Stimulated activated CD8-positive, alpha-beta memory T cell treated with anti-CD3 and anti-CD28 coated beads, Interleukin-15, amount 100 ng/mL, for 24 hours (primary cell): ENCODE results near the gene PIGN.

Source experiments
- DNase-seq: peaks from one replicate; pipeline ENCODE4 v3.0.0-alpha.2; 2020; ENCODE audit warnings: low read depth

PIGN gene

DNA sequence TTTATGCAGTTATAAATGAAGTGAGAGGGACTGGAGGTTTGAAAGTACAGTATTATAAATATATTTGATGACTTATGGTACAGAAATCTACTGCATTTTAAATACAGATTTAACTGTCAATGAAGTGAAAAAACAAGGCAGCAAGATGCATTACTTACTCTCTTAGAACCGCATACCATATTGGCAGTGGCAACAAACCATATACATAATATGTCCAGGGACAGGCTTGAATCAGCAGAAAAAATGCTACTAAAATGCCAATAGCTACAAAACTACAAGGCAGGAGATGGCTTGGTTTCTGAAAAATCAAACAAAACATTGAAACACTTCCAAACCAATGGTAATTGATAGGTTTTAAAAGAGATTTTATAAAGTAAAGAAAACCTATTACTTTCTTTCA is 77.2 kb downstream of the PIGN start:
- no peak for DNase-seq

DNA sequence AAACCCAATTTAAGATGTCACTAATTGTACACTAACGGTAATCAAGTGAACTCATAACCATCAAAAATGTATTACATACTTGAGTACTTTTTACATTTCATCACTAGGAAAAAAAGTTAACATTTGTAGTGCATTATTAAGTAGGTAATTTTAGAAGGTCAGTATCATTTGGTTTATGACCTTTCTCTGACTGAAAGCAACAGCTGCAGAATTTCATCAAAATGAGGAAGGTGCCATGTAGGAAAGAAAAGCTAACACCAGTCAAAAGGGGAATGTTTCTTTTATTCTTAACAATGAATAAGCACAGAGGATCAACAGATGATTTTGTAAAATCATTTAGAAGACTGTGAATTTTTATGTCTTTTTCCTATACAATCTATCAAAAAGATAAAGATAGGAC is 79.0 kb downstream of the PIGN start:
- DNase-seq, result no peak

DNA sequence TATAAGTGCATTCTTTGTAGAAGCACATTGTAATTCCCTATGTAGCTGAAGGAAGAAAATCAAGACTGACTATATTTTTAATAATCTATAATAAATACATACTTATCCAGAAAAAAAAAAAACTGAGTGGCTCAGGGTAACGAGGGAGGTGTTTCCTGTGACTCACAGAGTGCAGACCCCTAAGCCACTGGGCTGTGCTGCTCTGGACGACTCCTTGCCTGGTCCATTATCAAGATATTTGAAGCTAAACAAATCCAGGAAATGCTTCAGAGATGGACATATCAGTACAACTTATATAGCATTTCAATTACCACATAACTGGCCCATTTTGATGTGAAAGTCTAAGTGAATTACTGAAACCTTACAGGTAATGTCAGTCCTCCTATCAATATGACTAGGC is 80.6 kb downstream of the PIGN start:
- DNase-seq, result no peak

DNA sequence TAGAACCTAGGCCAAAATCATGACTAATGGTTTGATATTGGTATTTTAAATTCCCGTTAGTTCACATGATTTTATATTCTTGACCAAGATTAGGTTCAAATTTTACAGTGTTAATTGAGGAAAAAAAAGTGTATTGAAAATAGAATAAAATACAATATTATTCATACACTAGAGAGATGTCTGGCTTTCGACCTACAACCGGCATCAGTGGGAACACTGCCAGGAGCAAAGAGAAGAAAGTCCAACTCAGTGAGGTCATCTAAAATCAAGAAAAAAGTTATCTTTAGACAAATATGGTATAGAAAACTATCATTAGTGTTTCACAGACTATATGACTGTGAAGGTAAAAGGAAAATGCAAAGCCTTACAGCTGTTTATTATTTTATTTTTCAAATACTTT is 81.5 kb downstream of the PIGN start:
- DNase-seq, result no peak

DNA sequence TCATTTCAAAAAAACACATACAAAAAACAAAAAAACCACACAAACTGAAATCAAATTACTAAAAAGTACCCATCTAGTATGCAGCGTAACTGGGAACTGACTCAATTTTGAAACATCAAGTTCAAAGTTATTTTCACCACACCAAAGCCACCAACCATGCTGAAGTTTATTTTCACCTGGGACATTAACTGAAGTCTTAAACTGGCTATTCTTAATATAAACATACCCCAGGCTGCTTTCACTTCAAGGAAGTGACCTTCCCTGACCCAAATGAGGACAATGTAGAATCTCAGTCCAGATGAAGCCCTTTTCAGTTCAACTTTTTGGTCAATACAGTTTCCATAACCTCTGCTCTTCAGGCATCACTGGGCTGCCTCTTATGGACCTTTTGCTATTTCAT is 84.6 kb downstream of the PIGN start:
- no peak for DNase-seq

DNA sequence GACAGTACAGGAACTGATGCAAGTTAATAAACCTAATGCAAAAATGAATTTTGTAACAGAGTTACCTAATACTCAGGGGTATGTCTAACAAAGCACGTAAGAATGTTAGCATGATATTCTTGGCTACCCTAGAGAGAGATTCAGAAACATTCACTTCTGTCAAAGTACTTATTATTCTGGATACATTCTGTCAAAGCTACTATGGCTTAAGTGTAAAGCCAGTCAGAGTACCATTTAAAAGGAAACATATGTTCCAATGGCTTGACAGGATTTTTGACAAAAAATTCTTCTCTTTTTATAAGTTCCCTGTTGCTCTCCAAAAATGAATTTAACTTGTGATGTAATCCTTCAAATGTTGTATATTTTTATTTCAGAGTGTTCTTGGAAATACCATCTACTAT is 85.5 kb downstream of the PIGN start:
- no peak for DNase-seq

DNA sequence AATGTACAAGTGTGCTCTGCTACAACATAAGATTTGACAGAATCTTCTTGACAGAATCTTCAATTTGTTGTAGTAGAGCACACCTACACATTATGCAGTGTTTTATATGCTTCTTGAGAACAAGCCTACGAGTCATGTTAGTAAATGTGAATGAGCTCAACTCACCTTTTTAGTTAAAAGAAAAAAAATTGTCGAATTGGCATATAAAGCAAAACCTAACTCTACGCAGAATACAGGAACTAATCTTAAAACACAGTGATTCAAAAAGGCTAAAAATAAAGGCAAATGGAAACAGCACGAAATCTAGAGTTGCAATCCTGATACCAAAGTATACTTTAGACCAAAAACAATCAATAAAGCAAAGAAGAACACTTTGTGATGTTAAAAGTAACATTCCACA is 87.9 kb downstream of the PIGN start:
- no peak for DNase-seq

DNA sequence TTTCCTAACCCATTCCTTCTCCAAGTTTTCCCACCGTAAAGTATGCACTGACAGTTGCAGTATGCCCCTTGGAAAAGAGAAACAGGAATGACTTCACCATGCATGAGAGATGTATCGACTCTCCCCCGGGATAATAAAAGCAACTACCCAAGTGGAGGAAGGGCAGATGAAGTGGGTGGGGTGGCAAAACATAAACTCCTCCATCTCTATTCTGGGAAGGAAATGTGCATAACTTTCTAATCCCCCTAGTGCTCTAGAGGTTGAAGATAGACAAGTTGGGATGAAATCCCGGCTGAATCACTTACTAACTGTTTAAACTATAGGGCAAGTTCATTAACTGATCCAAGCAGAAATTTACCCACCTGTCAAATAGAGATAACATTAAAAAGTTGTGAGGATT is 89.2 kb downstream of the PIGN start:
- DNase-seq, result no peak

DNA sequence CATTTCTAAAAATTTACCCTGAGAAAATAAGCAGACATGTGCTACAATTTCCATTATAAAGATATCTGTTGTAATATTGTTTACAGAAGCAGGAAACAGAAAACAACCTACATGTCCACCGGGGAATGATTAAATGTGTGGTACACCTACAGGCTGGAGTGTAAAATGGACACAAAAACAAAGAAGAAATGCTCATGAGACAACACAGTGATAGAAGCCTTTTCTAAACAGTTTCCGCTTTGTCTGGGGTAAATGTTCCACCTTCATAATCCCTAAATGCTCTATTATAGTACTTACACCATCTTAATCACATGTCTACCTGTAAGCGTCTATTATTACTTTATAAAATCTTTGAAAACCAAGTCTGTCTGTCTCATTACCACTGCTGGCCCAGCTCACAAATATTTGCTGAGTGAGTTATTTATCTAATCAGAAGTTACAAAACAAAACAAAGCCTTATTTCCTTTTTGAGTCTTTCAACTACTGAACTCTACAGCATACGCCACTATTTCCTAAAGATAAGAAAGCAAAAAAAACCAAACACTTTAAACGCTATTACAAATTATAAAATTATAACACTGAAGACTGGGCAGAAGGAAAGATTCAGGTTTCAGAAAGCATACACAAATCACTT is 95.3 kb downstream of the PIGN start:
- DNase-seq, result no peak

DNA sequence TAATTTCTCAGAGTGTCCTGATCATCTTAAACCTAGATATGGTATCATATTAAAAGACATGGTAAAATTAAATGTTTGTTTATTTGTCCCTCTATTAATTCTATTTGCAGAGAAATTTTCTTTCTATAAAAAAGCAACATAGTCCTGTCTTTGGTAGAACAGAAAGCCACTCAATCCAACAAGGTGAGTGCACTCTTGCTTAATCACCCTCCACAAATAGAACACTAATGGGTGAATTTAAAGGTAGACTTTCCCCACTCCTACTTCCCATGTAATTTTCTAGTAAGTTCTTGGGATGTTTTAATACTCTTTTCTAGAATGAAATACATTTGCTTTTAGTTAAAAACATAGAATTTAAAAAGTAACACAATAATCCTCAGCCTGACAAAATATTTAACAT is 97.7 kb downstream of the PIGN start:
- no peak for DNase-seq

DNA sequence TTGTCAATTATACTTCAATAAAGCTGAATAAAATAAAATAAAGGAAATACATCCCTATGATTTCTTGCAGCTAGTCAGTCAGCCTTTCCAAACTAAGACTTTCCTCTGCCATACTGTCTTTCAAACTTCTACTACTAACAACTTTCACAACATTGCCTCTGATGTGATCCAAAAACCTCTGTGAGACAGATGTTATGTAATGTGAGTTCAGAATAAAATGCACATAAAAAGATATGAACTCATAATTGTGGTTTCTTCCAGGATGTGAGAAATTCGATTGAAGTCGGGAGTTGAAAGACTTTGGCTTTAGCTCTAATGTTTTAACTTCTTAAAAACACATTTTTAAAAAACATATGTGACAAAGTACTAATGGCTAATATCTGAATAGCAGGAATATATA is 98.7 kb downstream of the PIGN start:
- no peak for DNase-seq

DNA sequence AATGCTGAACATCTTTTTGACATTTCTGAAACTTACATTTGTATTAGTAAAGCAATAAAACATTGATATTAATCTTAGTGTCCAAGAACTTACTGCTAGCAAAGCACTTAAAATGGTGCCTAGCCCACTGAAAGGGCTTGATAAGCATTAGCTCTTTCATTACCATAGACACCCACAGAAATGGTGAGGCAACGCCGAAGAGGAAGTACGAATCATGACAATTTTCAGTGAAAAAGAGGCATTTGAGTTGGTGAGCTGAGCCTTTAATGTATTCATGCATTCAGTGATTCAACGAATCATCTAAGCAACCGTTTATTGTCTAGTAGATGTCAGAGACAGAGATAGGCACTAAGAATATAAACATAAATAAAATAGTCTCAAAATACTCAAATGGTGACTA is 101.1 kb downstream of the PIGN start:
- DNase-seq, result no peak

DNA sequence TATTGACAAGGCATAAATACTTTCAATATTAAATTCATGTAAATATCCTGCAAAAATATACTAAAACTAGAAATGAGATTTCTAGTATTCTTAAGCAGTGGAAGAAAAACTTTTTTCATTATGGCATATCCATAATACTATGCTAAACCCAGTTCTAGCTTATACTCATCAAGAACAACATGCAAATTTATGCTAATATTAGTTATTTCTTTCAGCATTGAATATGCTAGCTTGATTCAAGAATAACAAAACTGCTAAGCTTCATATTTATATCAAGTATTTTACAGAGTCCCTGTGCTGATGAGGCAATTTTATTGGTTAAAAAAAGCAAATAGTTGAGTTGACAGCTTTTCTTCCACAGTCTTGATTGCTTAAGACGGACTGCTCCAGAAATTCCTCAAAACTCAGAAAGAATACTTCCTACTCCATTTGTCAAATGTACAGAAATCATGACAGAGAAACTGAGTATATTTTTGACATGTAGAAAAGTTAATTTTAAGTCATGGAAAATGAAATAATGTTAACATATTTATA is 105.0 kb downstream of the PIGN start:
- no peak for DNase-seq

DNA sequence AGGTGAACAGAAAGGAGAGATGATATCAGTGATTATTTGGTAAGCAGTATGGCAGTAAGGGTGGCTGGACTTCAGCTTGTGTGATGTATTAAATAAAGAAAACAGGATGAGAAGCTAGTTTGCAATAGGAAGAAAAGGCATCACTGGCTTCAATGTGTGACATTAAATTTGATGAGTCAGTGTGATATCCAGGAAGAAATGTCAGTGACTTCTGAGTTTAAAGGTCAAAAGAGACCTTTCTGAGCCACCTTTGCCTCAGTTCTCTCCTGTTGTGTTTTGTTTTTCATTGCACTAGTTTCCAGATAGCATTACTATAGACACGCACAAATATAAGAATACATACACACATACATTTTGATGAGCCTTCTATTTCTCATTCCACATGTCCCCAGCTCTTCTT is 105.6 kb downstream of the PIGN start:
- no peak for DNase-seq

DNA sequence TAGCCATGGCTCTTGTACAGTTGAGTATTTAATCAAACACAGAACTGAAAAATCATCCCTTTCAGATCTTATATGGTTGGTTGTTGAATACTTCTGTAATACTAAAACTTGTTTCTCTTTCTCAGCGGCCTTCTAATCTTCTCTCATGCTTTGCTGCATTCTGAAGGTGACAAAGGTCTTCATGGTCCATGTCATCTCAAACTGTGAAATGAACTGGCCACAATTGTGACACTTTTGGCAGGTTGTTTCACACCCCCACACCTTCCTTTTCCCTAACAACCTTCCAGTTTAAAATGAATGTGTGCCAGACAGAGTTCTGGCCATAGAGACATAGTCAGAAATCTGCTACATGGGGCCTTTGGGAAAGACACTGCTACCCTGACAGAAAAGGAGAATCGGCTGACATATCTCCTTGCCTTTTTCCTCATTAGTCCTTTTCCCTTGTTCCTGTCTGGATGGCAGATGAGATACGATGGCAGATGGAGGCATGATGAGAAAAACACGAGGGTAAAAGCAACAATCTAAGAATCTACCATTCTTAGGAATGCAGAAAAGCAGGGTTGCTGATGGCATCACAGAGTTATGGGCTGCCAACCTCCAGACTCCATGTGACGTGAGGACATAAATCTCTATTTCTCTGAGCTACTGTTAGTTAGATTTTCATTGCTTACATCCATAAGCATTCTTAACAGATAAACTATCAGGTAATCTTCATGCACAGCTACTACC is 106.5 kb downstream of the PIGN start:
- no peak for DNase-seq

DNA sequence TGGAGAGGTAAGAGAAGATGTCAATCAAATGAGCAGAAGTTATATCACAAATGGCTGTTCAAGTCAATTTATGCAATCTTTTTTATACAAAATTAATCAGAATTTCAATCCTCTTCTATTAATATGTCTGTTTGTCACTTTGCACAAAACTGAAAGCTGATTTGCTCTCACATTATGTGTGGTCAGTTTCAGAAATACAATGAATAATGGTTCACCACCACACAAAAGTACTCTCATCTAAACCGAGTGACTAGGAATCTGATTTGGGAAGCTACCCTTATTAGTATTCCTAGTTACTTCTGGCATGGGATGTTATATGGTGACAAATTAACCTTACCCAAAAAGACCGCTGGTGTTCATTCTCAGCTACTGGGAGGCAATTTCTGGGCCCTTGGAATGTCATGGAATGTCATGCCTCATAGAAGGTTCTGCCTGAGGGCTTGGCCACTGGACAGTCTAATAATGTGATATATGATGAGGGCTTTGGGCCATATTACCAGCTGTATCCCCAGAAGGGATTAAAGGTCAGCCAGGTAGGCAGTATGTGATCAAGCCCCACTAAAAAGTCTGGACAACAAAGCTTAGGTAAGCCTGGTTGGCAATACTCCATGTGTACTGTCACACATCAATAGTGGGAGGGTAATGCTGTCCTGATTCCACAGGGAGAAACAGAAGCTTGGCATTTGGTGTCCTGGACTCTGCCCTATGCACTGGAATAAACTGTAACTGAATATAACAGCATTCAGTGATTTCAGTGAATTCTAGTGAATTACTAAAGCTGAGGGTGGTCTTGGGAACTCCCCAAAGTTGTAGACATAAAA is 113.2 kb downstream of the PIGN start:
- DNase-seq, result no peak

DNA sequence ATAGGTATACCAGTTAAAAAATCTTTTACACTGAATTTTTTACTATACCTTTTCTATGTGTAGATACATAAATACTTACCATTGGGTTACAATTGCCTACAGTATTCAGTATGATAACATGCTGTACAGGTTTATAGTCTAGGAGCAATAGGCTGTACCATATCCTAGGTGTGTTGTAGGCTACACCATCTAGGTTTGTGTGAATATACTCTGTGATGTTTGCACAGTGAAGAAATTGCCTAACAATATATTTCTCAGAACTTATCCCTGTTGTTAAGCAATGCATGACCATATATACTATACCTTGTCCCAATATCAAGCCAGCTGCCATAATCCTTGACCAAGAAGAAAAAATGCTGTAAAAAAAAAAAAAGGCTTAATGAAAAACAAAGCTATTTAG is 114.5 kb downstream of the PIGN start:
- no peak for DNase-seq

DNA sequence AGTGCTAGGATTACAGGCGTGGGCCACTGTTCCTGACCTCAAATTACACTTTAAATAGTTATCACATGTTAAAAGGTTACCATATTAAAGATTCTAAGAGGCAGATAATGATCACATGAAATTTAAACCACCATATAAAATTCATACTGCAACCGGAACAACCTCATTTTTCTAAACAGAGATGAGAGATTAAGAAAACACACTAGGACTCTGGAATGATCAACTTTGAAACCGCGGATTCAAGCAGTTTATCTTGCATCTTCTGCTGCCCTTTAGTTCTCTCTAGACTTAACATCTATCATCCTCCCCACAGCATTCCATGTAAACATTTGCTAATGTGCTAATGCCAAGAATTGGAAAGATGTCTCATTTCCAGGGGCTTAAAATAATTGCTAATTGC is 115.8 kb downstream of the PIGN start:
- no peak for DNase-seq

DNA sequence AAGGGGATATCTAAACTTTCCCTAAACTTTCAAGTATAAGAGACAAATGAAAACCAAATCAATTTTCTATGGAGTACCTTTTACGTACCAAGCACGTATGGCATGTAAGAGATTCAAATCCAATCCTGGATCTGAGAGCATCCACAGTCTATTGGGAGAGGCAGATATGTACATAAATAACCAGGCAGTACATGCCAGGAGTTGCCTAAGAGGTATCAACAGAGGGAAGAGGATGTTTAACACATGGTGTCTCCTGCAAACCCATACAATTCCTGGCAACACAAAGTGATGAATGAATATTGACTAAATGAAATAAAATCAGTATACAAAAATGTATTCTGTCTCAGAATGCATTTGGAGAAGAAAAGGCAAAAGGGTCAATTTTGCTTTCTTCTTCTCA is 116.6 kb downstream of the PIGN start:
- no peak for DNase-seq

DNA sequence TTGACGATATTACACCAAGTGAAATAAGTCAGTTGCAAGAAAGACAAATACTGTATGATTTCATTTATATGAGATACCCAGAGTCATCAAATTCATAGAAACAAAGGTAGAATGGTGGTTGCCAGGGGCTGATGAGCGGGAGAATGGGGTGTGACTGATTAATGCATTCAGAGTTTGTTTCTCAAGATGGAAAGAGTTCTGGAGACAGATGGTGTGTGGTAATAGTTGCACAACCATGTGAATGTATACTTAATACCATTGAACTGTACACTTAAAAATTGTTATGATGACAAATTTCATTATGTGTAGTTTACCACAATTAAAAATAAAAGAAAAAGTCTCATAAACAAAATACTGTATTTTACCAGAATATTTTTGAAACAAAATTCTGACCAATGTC is 117.3 kb downstream of the PIGN start:
- DNase-seq, result no peak

DNA sequence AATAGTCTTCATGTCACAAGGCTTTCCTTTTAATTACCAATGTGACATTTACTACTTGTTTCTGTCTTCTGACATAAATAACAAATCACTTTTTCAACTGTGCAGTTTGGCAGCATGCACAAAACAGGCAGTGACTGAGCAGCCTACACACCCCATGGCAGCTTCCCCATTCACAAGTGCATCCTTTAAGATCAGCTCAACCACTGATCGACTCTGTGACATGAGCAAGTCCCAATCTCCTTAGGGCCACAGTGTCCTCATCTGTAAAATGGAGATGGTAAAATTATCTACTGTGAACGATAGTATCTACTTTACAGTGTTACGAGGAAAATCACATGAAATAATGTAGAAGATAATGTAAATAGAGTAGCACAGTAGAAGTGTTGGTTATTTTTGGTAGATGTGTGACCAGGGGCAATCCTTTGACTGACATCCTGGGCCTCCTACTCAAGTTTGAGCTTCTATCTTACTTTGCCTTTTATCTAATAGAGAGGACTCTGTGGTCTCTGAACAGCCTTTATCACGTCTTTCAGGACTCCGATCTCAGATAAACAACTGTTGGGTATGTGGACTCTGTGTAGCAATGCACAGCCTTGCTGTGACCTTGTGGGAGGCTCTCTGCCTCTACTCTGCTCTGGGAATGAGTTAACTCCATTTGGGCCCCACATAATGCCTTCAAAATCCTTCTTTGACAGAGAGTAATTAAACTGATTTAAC is 120.6 kb downstream of the PIGN start:
- DNase-seq, result no peak

DNA sequence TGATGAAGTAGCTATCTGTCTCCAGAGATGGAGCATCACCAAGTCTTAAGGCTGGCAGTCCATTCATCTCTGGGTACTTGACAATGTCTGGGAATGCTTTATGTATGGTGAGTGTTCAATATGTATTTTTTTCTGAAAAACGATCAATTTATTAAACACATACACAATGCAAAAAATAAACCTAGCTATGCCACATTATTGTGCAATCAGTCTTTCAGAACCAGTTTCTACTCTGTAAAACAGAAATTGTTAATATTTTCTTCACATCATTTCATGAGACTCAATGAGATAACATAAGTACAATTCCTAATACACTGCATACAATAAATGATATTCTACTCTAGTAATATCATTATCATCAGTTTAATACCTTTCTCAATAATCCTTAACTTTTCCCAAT is 122.5 kb downstream of the PIGN start:
- no peak for DNase-seq
